Suprapubic skin (tissue), 4 donors: ENCODE data around the gene HSFX3. TPM values are rescaled to one million over a fixed set of nuclear protein-coding genes. Genes with fewer than 3 reads are reported as not detected.

Source experiments
- DNase-seq, 2 donors: peaks; one replicate each; pipeline ENCODE4 v3.0.0-alpha.2; 2019; ENCODE audit warnings: low spot score in 2 of 2
- H3K27ac ChIP-seq: fragments of 200-600 bp; sonication (generic); one replicate; pipeline ENCODE4 v1.5.1; 2019
- H3K27me3 ChIP-seq: fragments of 200-600 bp; sonication (generic); one replicate; pipeline ENCODE4 v1.5.1; 2019
- H3K36me3 ChIP-seq: fragments of 200-600 bp; sonication (generic); one replicate; pipeline ENCODE4 v1.5.1; 2019
- H3K4me1 ChIP-seq: fragments of 200-600 bp; sonication (generic); one replicate; pipeline ENCODE4 v1.5.1; 2019
- H3K4me3 ChIP-seq: fragments of 200-600 bp; sonication (generic); one replicate; pipeline ENCODE4 v1.5.1; 2019; ENCODE audit warnings: mild to moderate bottlenecking
- H3K9me3 ChIP-seq: fragments of 200-600 bp; sonication (generic); one replicate; pipeline ENCODE4 v1.5.1; 2019
- EP300 ChIP-seq: sonication (generic); formaldehyde crosslinking; IDR thresholded peaks from one replicate; pipeline ENCODE4 v1.6.1; 2017; ENCODE audit warnings: antibody characterized with exemption
- POLR2A ChIP-seq, 2 donors: fragments of 450-650 bp; IDR thresholded peaks; one replicate each; pipeline ENCODE4 v1.6.1; 2017; ENCODE audit warnings: antibody characterized with exemption in 2 of 2, mild to moderate bottlenecking in 2 of 2, moderate library complexity in 2 of 2
- POLR2AphosphoS5 ChIP-seq, 3 donors: sonication (generic); formaldehyde crosslinking; IDR thresholded peaks; one replicate each; pipeline ENCODE4 v1.6.1; 2017; ENCODE audit warnings: antibody characterized with exemption in 3 of 3
- WGBS: methylation state at CpG from one replicate; pipeline ENCODE4 v1.1.5; 2018; 5-methylcytosine and 5-hydroxymethylcytosine counted together
- total RNA-seq, 4 donors: library from RNA; depleted of rRNA; stranded (reverse); fragments of >200 nt; gene quantifications; one replicate each; pipeline ENCODE4 v1.1.0, GENCODE V29; 2016
- TF ChIP-seq, protein P1 (sequence below), 2 donors: fragments of 200-600 bp in 1 of 2; fragments of 450-650 bp in 1 of 2; sonication (generic) in 1 of 2; IDR thresholded peaks; one replicate each; pipeline ENCODE4 v1.5.1; 2016 to 2019; ENCODE audit warnings: antibody characterized with exemption in 2 of 2, mild to moderate bottlenecking in 1 of 2, moderate library complexity in 1 of 2

The HSFX3 gene
- total RNA-seq, 4 donors from 2014 or later = not detected

DNA sequence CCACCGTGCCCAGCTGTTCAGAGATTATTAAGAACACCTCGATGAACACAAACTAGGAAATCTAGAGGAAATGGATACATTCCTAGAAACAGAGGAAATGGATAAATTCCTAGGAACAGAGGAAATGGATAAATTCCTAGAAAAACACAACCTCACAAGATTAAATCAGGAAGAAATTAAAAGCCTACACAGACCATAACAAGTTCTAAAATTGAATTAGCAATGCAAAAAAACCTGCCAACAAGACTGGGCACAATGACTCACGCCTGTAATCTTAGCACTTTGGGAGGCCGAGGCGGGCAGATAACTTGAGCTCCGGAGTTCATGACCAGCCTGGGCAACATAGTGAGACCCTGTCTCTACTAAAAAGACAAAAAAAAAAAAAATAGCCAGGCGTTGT is 31.5 kb downstream of the HSFX3 start:
- Histone ChIP-seq H3K4me3 (no peak overlapping the region), H3K36me3 (no peaks in the 10 kb centered on the region), H3K9me3 (no peaks in the 10 kb centered on the region), H3K4me1 (no peaks in the 10 kb centered on the region), H3K27me3 (no peaks in the 10 kb centered on the region), H3K27ac (no peak overlapping the region)
- no peak for DNase-seq
- 70% methylated on average over 7 of the region's 7 CpGs for WGBS
- TF ChIP-seq POLR2AphosphoS5 (IDR thresholded peaks at IDR 0.05) (no peak), POLR2A (IDR thresholded peaks at IDR 0.05) (no peak), EP300 (no peak)
- TF ChIP-seq, protein P1, sequence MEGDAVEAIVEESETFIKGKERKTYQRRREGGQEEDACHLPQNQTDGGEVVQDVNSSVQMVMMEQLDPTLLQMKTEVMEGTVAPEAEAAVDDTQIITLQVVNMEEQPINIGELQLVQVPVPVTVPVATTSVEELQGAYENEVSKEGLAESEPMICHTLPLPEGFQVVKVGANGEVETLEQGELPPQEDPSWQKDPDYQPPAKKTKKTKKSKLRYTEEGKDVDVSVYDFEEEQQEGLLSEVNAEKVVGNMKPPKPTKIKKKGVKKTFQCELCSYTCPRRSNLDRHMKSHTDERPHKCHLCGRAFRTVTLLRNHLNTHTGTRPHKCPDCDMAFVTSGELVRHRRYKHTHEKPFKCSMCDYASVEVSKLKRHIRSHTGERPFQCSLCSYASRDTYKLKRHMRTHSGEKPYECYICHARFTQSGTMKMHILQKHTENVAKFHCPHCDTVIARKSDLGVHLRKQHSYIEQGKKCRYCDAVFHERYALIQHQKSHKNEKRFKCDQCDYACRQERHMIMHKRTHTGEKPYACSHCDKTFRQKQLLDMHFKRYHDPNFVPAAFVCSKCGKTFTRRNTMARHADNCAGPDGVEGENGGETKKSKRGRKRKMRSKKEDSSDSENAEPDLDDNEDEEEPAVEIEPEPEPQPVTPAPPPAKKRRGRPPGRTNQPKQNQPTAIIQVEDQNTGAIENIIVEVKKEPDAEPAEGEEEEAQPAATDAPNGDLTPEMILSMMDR (IDR thresholded peaks at IDR 0.05) = no peak

DNA sequence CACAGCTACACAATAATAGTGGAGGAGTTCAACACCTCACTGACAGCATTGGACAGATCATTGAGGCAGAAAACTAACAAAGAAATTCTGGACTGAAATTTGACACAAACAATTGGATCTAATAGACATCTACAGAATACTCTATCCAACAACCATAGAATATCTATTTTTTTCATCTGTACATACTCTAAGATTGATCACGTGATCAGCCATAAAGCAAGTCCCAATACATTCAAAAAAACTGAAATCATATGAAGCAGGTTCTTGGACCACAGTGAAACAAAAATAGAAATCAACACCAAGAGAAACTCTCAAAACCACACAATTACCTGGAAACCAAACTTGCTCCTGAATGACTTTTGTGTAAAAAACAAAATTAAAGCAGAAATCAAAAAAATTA is 32.4 kb downstream of the HSFX3 start:
- H3K4me3 ChIP-seq = no peak overlapping the region
- H3K9me3 ChIP-seq = no peaks in the 10 kb centered on the region
- no peaks in the 10 kb centered on the region for H3K36me3 ChIP-seq
- WGBS = 57% methylated on average over 1 of the region's 1 CpG
- DNase-seq = no peak
- no peaks in the 10 kb centered on the region for H3K27me3 ChIP-seq
- TF ChIP-seq EP300 (no peak), POLR2A (IDR thresholded peaks at IDR 0.05) (no peak), POLR2AphosphoS5 (IDR thresholded peaks at IDR 0.05) (no peak)
- TF ChIP-seq, protein P1 (IDR thresholded peaks at IDR 0.05) = no peak
- peaks cover 7% of the 10 kb centered on the region for H3K4me1 ChIP-seq
- H3K27ac ChIP-seq = no peak overlapping the region

DNA sequence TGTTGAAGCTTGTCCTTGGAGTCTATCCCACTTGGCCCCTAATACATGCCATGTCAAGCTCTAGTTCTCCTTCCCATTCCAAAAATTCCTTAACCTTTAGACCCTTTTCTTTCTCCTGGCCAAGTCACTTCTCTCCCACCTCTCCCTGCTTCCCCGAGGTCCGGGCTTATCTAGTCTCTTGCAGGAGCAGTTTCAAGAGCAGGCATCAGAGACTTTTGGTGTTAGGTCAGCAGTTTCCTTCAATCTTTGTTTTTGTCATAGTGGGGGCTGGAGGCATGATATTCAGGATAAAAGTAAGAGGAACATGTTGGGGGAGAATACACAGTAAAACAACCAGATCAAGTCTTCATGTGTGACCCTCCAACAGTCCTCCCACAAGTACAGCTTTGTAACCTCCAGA is 33.1 kb downstream of the HSFX3 start:
- TF ChIP-seq, protein P1 (IDR thresholded peaks at IDR 0.05) = no peak
- TF ChIP-seq POLR2A (IDR thresholded peaks at IDR 0.05) = no peak
- no peak for TF ChIP-seq EP300
- Histone ChIP-seq H3K27ac (no peak overlapping the region), H3K4me1 (peaks cover 8% of the 10 kb centered on the region), H3K27me3 (no peaks in the 10 kb centered on the region), H3K9me3 (no peaks in the 10 kb centered on the region), H3K36me3 (no peaks in the 10 kb centered on the region), H3K4me3 (no peak overlapping the region)
- 84% methylated on average over 2 of the region's 2 CpGs for WGBS
- no peak for DNase-seq

DNA sequence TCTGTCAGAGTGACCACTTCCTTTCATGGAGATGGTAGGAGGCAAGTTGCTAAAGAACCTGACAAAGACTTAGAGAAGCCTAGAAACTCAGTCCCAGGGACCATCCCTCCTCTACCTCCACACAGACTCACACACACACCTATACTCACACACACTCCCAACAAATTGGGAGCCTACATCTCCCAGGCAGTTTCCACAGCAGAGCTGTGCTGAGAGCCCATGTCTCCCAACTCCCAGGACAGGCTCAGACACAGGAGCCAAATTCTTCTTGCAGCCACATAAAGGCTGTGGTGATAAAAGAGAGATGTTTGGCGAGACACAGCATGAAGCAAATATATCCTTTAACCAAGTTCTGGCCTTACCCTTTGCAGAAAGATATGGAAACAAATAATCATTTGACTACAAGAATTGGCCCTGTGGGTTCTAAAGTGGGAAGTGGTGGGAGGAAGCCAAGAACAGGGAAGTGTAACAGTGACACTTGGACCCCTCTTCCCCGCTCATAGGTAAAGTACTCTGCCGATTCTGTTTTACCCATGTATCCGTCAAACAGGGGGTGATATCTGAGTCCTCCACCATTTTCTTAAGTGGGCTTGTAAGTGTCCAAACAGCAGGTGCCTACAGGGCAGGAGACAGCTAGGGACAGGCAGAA is 33.6 kb downstream of the HSFX3 start:
- Histone ChIP-seq H3K9me3 (no peaks in the 10 kb centered on the region), H3K4me1 (peaks cover 9% of the 10 kb centered on the region), H3K27ac (no peak overlapping the region), H3K27me3 (no peaks in the 10 kb centered on the region), H3K4me3 (no peak overlapping the region), H3K36me3 (no peaks in the 10 kb centered on the region)
- DNase-seq = no peak
- WGBS = 66% methylated on average over 4 of the region's 4 CpGs
- no peak for TF ChIP-seq POLR2AphosphoS5 (IDR thresholded peaks at IDR 0.05)
- TF ChIP-seq EP300 = no peak
- TF ChIP-seq POLR2A (IDR thresholded peaks at IDR 0.05) = no peak
- TF ChIP-seq, protein P1 (IDR thresholded peaks at IDR 0.05) = no peak

DNA sequence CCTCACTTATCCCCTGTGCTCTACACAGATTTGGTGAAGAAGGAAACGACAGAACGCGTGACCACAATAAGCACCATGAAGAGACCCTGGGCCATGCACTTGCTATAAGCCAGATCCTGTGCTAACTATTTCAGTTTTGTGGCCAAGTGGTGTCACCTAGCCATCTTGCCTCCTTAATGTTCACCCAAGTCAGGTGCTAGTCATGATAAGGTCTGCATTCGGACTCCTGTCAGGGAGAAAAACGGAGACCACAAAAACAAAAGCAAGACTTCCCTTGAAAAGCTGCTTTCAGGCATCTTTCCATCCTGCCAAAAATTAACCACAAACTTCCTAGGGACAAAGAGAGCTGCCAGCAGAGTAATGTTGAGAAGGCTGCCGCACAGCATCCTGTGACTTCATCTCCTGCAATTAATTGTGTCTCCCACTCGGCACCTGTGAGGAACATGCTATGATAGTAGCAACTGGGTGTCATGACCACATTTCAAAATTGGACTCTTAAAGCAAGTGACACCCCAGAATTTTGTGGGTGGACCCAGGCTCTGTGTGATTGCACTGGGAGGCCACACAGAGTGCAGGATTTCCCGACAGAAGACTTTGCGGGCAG is 35.8 kb downstream of the HSFX3 start:
- no peak for TF ChIP-seq EP300
- no peak for TF ChIP-seq POLR2A (IDR thresholded peaks at IDR 0.05)
- no peak for TF ChIP-seq POLR2AphosphoS5 (IDR thresholded peaks at IDR 0.05)
- TF ChIP-seq, protein P1 (IDR thresholded peaks at IDR 0.05) = no peak
- no peak for DNase-seq
- no peak overlapping the region for H3K4me3 ChIP-seq
- WGBS = 65% methylated on average over 9 of the region's 9 CpGs
- H3K4me1 ChIP-seq = peaks cover 14% of the 10 kb centered on the region
- H3K9me3 ChIP-seq = no peaks in the 10 kb centered on the region
- no peaks in the 10 kb centered on the region for H3K36me3 ChIP-seq
- H3K27ac ChIP-seq = no peak overlapping the region
- H3K27me3 ChIP-seq = no peaks in the 10 kb centered on the region
